ELF-1 (cell line): ENCODE measurements around the gene ABRACL.
A peak's percentile ranks its signal among the peaks of the same experiment; 100 is the strongest.
"Not testable (repeated sequence)": the region's sequence is repeated elsewhere in the genome, so short reads cannot be mapped to it uniquely, and the experiment has no call there.

ENCODE experiments used
- DNase-seq: peaks from one replicate; pipeline ENCODE4 v3.0.0-alpha.2; 2016; ENCODE audit warnings: low read depth, low spot score

Gene ABRACL

GRCh38 chr6:139011980-139012379, 16.6 kb upstream of the ABRACL start:
- DNase-seq, result no peak

GRCh38 chr6:139013185-139013800, 15.3 kb upstream of the ABRACL start:
- no peak for DNase-seq

GRCh38 chr6:139014945-139015344, 13.6 kb upstream of the ABRACL start:
- DNase-seq, result no peak

GRCh38 chr6:139016337-139017213, 12.0 kb upstream of the ABRACL start:
- DNase-seq, result no peak

GRCh38 chr6:139017227-139017626, 11.3 kb upstream of the ABRACL start:
- DNase-seq, result no peak

GRCh38 chr6:139019722-139020121, 8.8 kb upstream of the ABRACL start:
- no peak for DNase-seq

- DNase-seq, result no peak
These were observed 7.9 kb upstream of the ABRACL start for GRCh38 chr6:139020689-139021088.

GRCh38 chr6:139025416-139025815, 3.1 kb upstream of the ABRACL start:
- not testable (repeated sequence) for DNase-seq

GRCh38 chr6:139027620-139028182, 844 bp upstream of the ABRACL start:
- peak; percentile 70 for DNase-seq

- DNase-seq, result peak; percentile 91
These were observed 309 bp upstream of the ABRACL start for GRCh38 chr6:139028215-139028657.

- peak; percentile 62 for DNase-seq
These were observed 1.1 kb downstream of the ABRACL start for GRCh38 chr6:139029470-139030227.

GRCh38 chr6:139030228-139030963, 1.9 kb downstream of the ABRACL start:
- no peak for DNase-seq

- no peak for DNase-seq
These were observed 8.9 kb downstream of the ABRACL start for GRCh38 chr6:139037490-139037889.

- no peak for DNase-seq
These were observed 15.7 kb downstream of the ABRACL start for GRCh38 chr6:139044250-139044649.

GRCh38 chr6:139047677-139048076, 19.1 kb downstream of the ABRACL start:
- no peak for DNase-seq

GRCh38 chr6:139048912-139049311, 20.4 kb downstream of the ABRACL start:
- DNase-seq, result not testable (repeated sequence)

- DNase-seq, result not testable (repeated sequence)
These were observed 21.7 kb downstream of the ABRACL start for GRCh38 chr6:139050131-139050769.

- DNase-seq, result no peak
These were observed 22.3 kb downstream of the ABRACL start for GRCh38 chr6:139050770-139051313.

- DNase-seq, result no peak
These were observed 23.0 kb downstream of the ABRACL start for GRCh38 chr6:139051396-139052060.

GRCh38 chr6:139053382-139053781, 24.8 kb downstream of the ABRACL start:
- DNase-seq, result no peak
